Activated B cell treated with CpG ODN at 0.5 μM for 24 hours (primary cell): Measurements from ENCODE around the gene MYRIP. TPM values are rescaled to one million over a fixed set of nuclear protein-coding genes. Genes with fewer than 3 reads are reported as not detected.

Experiments
- ATAC-seq: fragments of 200-7000 bp; cut with Tn5 transposase; one replicate; pipeline ENCODE4 v1.10.0; 2021; ENCODE audit warnings: low read depth, mild to moderate bottlenecking, moderate library complexity
- CTCF ChIA-PET: fragments of 350-600 bp; sonication (Branson Sonifier 250); formaldehyde crosslinking; loops from one replicate; lab custom pipeline; 2021; ENCODE audit warnings: antibody characterized with exemption; lab: Charles Lee
- POLR2A ChIA-PET: fragments of 350-600 bp; sonication (Branson Sonifier 250); formaldehyde crosslinking; loops from one replicate; lab custom pipeline; 2021; ENCODE audit warnings: antibody characterized with exemption; lab: Charles Lee
- DNase-seq: peaks from one replicate; pipeline ENCODE4 v3.0.0; 2022
- H3K27ac Mint-ChIP-seq: one replicate; pipeline ENCODE4 v1.8.0; 2020; ENCODE audit warnings: mixed read lengths
- H3K27me3 Mint-ChIP-seq: one replicate; pipeline ENCODE4 v1.8.0; 2021; ENCODE audit warnings: mixed read lengths
- H3K36me3 Mint-ChIP-seq: one replicate; pipeline ENCODE4 v1.8.0; 2021; ENCODE audit warnings: low read depth, mixed read lengths
- H3K4me1 Mint-ChIP-seq: one replicate; pipeline ENCODE4 v1.8.0; 2021; ENCODE audit warnings: mixed read lengths
- H3K4me3 Mint-ChIP-seq: one replicate; pipeline ENCODE4 v1.8.0; 2020; ENCODE audit warnings: mild to moderate bottlenecking, mixed read lengths
- H3K9me3 Mint-ChIP-seq: one replicate; pipeline ENCODE4 v1.8.0; 2020; ENCODE audit warnings: mixed read lengths
- intact Hi-C: fragments of 100-400 bp; cut with micrococcal nuclease; formaldehyde crosslinking; loops from one replicate; pipeline ENCODE4 v1.15.1; 2024
- total RNA-seq: library from RNA; stranded (reverse); gene quantifications from 2 replicates; pipeline ENCODE4 v1.2.3, GENCODE V29; 2022
- TF ChIP-seq, protein P1 (sequence below): fragments of 200-600 bp; IDR thresholded peaks from one replicate; pipeline ENCODE4 v1.8.0; 2022; ENCODE audit warnings: antibody characterized with exemption, mild to moderate bottlenecking

MYRIP gene
- total RNA-seq, 1 donor from 2014 or later: 0.20 TPM

DNA sequence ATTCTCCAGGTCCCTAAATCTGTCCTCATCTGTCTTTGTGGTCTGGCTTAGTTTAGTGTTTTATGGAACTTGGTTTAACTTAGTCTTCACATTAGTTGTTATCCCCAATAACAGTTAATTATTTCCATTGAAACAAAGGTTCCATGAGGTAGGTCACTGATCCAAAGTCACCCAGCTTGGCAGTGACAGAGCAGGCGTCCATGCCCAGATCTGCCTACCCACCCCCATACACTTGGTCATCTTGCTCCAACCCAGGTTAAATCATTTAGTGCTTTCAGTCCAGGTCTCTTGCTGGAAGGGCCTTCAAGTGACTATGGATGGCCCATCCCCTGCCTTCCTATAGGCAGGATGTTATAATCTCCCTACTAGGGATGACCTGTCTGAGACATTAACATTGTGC lies 127.4 kb downstream of the MYRIP start:
- Mint-ChIP-seq H3K36me3 (no peaks in the 10 kb centered on the region), H3K4me1 (no peaks in the 10 kb centered on the region)

DNA sequence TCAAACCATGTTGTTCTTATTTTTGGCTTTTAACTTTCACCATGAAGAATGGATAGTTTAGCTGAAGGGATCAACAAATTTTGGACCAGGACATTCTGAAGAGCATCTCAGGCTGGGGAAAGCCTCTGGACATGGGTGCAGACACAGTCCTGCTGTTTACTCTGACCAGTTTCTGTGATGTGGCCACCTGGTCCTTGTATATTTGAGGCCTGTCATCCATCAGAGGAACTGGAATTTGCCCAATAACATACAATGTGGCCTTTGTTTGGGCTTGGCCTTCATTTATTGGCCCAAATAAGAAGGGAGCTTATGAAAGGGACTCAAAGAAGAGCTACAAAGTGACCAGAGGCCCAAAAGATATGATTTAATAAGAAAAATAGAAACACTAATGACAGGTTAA lies 127.9 kb downstream of the MYRIP start:
- no peaks in the 10 kb centered on the region for H3K36me3 Mint-ChIP-seq
- intact Hi-C loops: no loop called here
- H3K27me3 Mint-ChIP-seq: peaks cover 3% of the 10 kb centered on the region
- no peaks in the 10 kb centered on the region for H3K4me1 Mint-ChIP-seq
- TF ChIP-seq, protein P1, sequence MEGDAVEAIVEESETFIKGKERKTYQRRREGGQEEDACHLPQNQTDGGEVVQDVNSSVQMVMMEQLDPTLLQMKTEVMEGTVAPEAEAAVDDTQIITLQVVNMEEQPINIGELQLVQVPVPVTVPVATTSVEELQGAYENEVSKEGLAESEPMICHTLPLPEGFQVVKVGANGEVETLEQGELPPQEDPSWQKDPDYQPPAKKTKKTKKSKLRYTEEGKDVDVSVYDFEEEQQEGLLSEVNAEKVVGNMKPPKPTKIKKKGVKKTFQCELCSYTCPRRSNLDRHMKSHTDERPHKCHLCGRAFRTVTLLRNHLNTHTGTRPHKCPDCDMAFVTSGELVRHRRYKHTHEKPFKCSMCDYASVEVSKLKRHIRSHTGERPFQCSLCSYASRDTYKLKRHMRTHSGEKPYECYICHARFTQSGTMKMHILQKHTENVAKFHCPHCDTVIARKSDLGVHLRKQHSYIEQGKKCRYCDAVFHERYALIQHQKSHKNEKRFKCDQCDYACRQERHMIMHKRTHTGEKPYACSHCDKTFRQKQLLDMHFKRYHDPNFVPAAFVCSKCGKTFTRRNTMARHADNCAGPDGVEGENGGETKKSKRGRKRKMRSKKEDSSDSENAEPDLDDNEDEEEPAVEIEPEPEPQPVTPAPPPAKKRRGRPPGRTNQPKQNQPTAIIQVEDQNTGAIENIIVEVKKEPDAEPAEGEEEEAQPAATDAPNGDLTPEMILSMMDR: no peak
- no peak overlapping the region for H3K4me3 Mint-ChIP-seq
- H3K27ac Mint-ChIP-seq: no peak overlapping the region
- ChIA-PET CTCF (no interaction called here), POLR2A (no interaction called here)
- no peaks in the 10 kb centered on the region for H3K9me3 Mint-ChIP-seq
- DNase-seq (no peak), ATAC-seq (no peak)

More for the DNA sequence above, 127.4 kb downstream of the MYRIP start:
- H3K27me3 Mint-ChIP-seq: peaks cover 3% of the 10 kb centered on the region
- ChIA-PET CTCF (no interaction called here), POLR2A (no interaction called here)
- TF ChIP-seq, protein P1: no peak
- intact Hi-C loops: no loop called here
- ATAC-seq (no peak), DNase-seq (no peak)
- no peak overlapping the region for H3K27ac Mint-ChIP-seq
- H3K4me3 Mint-ChIP-seq: no peak overlapping the region
- no peaks in the 10 kb centered on the region for H3K9me3 Mint-ChIP-seq

DNA sequence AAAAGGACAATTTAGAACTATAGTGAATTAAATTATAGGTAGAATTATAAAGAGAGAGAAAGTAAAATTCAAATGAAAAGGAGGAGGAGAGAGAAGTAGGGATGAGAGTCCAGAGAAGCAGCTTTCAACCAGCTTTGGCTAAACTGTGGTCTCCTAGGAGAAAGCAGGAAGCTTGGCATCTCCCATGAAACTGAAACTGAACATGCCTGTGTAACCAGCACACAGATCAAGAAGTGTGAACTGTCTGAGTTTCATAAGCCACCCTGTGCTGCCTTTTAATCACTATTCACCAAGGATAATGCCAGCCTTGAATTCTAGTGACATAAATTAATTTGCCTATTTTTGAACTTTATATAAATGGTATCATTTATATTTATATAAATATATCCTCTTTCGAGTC lies 128.5 kb downstream of the MYRIP start:
- no peak overlapping the region for H3K27ac Mint-ChIP-seq

DNA sequence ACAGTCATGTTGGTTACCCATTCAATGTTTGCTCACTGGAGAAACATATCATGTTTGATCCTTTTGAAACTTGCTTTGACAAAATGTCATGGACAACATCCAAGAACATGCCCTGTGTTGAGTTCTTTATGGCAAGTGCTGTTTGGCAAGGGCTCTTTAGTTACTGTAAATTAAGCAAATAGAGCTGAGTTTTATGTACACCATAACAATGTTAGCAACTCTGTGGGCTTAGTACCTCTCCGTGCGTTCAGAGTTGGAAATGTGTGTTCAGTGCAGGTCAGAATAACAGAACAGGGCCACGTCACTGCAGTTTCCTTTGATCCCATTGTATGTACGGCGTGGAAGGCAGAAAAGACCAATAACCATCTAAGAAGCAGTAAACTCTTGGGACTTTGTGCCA lies 132.5 kb downstream of the MYRIP start:
- DNase-seq (no peak), ATAC-seq (no peak)
- no peaks in the 10 kb centered on the region for H3K4me1 Mint-ChIP-seq
- TF ChIP-seq, protein P1: no peak
- H3K9me3 Mint-ChIP-seq: no peaks in the 10 kb centered on the region
- ChIA-PET CTCF (no interaction called here), POLR2A (no interaction called here)
- no peak overlapping the region for H3K4me3 Mint-ChIP-seq
- H3K27ac Mint-ChIP-seq: no peak overlapping the region
- peaks cover 3% of the 10 kb centered on the region for H3K27me3 Mint-ChIP-seq
- intact Hi-C loops: no loop called here
- H3K36me3 Mint-ChIP-seq: no peaks in the 10 kb centered on the region

More for the DNA sequence above, 128.5 kb downstream of the MYRIP start:
- Mint-ChIP-seq H3K27me3 (peaks cover 4% of the 10 kb centered on the region), H3K36me3 (no peaks in the 10 kb centered on the region), H3K4me3 (no peak overlapping the region), H3K4me1 (no peaks in the 10 kb centered on the region), H3K9me3 (no peaks in the 10 kb centered on the region)
- TF ChIP-seq, protein P1: no peak
- DNase-seq: no peak
- CTCF ChIA-PET: no interaction called here
- intact Hi-C loops: no loop called here
- POLR2A ChIA-PET: no interaction called here
- no peak for ATAC-seq

DNA sequence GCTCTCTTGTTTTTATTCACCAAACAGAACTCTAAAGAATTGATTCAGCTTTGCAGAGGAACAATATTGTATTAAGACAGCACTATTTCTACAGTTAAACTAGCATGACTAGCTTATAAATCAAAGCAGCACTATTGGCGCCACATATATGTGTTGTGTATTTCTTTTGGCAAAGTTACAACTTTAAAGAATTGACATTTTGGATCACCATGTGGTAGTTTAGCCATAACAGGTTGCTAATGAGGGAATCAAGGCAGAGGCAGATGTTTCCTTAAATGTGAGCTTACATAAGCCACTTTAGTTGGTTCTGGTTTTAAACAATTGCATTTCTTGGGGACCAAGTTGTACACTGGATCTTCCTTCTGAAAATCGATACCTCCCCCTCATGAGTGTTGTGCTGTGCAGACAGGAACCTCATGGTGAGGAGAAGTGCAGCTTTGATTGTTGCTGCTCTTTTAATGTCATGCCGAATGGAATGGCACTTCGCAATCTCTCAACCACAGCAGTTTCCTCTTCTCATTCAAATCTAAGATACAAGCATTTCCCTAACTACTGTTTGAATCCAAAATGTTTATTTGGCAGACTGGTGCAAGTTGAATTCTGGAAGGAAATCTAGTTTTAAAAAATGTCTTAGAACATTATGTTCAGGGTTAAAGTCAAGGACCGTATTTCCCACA lies 151.2 kb downstream of the MYRIP start:
- POLR2A ChIA-PET: no interaction called here
- H3K4me3 Mint-ChIP-seq: no peak overlapping the region

More for the DNA sequence above, 151.2 kb downstream of the MYRIP start:
- no peak overlapping the region for H3K27ac Mint-ChIP-seq
- no peaks in the 10 kb centered on the region for H3K36me3 Mint-ChIP-seq
- intact Hi-C loops: no loop called here
- ATAC-seq (no peak), DNase-seq (no peak)
- no peaks in the 10 kb centered on the region for H3K4me1 Mint-ChIP-seq
- CTCF ChIA-PET: no interaction called here
- no peaks in the 10 kb centered on the region for H3K9me3 Mint-ChIP-seq
- TF ChIP-seq, protein P1: no peak
- H3K27me3 Mint-ChIP-seq: peaks cover 4% of the 10 kb centered on the region
